HL-60 (cell line): ENCODE results near the gene ARAP2.

Source experiments
- DNase-seq, 2 experiments: peaks; one replicate each; pipeline ENCODE4 v3.0.0-alpha.2; 2010 to 2020; ENCODE audit warnings: low read depth in 1 of 2, low spot score in 1 of 2
- H3K27ac ChIP-seq: fragments of 250-450 bp; sonication (Bioruptor Pico); replicated peaks from 2 replicates; pipeline ENCODE4 v1.5.1; 2020; ENCODE audit warnings: mild to moderate bottlenecking, moderate library complexity
- H3K27me3 ChIP-seq: fragments of 250-450 bp; sonication (Bioruptor Pico); 2 replicates; pipeline ENCODE4 v1.5.1; 2021; ENCODE audit warnings: mild to moderate bottlenecking, moderate library complexity; ENCODE audit not compliant: insufficient read depth, poor library complexity, severe bottlenecking
- H3K4me3 ChIP-seq: replicated peaks from 2 replicates; pipeline ENCODE4 v1.5.1; 2011; ENCODE audit warnings: mild to moderate bottlenecking, control low read depth, low read length; ENCODE audit not compliant: insufficient read depth
- CTCF ChIP-seq: IDR thresholded peaks from one replicate; pipeline ENCODE4 v1.5.1; 2011; ENCODE audit warnings: low read length, control low read depth, inconsistent platforms; ENCODE audit not compliant: insufficient read depth
- GABPA ChIP-seq: IDR thresholded peaks from 2 replicates; pipeline ENCODE4 v1.6.1; 2012; ENCODE audit warnings: low read depth
- POLR2AphosphoS5 ChIP-seq: IDR thresholded peaks from 2 replicates; pipeline ENCODE4 v1.6.1; 2012; ENCODE audit warnings: low read depth
- REST ChIP-seq: IDR thresholded peaks from 2 replicates; pipeline ENCODE4 v1.6.1; 2012; ENCODE audit warnings: low read depth; ENCODE audit not compliant: insufficient replicate concordance
- SPI1 ChIP-seq: IDR thresholded peaks from 2 replicates; pipeline ENCODE4 v1.6.1; 2012; ENCODE audit warnings: low read depth, mild to moderate bottlenecking, borderline replicate concordance

ARAP2 gene

GRCh38 chr4:36178484-36178883 is 65.8 kb downstream of the ARAP2 start:
- H3K27me3 ChIP-seq: no peaks in the 10 kb centered on the region
- H3K27ac ChIP-seq: no peak overlapping the region
- no peak overlapping the region for H3K4me3 ChIP-seq
- no peak for DNase-seq
- TF ChIP-seq POLR2AphosphoS5: no peak
- TF ChIP-seq SPI1: no peak
- no peak for TF ChIP-seq CTCF
- TF ChIP-seq GABPA: no peak
- TF ChIP-seq REST: no peak

GRCh38 chr4:36177946-36178345 is 66.4 kb downstream of the ARAP2 start:
- no peak for DNase-seq
- no peak overlapping the region for H3K4me3 ChIP-seq
- no peak overlapping the region for H3K27ac ChIP-seq
- no peaks in the 10 kb centered on the region for H3K27me3 ChIP-seq
- TF ChIP-seq CTCF (no peak), SPI1 (no peak), REST (no peak), GABPA (no peak), POLR2AphosphoS5 (no peak)

- H3K27me3 ChIP-seq: no peaks in the 10 kb centered on the region
- DNase-seq: no peak
- H3K4me3 ChIP-seq: no peak overlapping the region
- H3K27ac ChIP-seq: no peak overlapping the region
- TF ChIP-seq SPI1 (no peak), POLR2AphosphoS5 (no peak), CTCF (no peak), REST (no peak)
Observed at GRCh38 chr4:36174570-36174969, 69.7 kb downstream of the ARAP2 start.
